Thyroid gland (tissue), 4 donors: ENCODE results near the gene CSRNP3.

ENCODE experiments used
- CTCF ChIP-seq, 6 experiments: fragments of 200-600 bp in 3 of 6; fragments of 450-650 bp in 3 of 6; sonication (generic) in 3 of 6; IDR thresholded peaks; one replicate each; pipeline ENCODE4 v1.5.1; 2016 to 2019; ENCODE audit warnings: antibody characterized with exemption in 6 of 6, mild to moderate bottlenecking in 2 of 6, inconsistent platforms in 1 of 6, moderate library complexity in 1 of 6
- POLR2A ChIP-seq, 2 donors: fragments of 450-650 bp; IDR thresholded peaks; one replicate each; pipeline ENCODE4 v1.6.1; 2017; ENCODE audit warnings: antibody characterized with exemption in 2 of 2, mild to moderate bottlenecking in 2 of 2, moderate library complexity in 1 of 2

- TF ChIP-seq CTCF (IDR thresholded peaks at IDR 0.05) (no peak), POLR2A (IDR thresholded peaks at IDR 0.05) (no peak)
These were observed 224.3 kb downstream of the CSRNP3 start for GRCh38 chr2:165693838-165694237.
